Myocyte (in vitro differentiated cells): ENCODE measurements around the gene TBC1D5. TPM values are rescaled to one million over a fixed set of nuclear protein-coding genes. Genes with fewer than 3 reads are reported as not detected.

ENCODE experiments used
- DNase-seq: peaks from one replicate; pipeline ENCODE4 v3.0.0-alpha.2; 2012; ENCODE audit warnings: low read depth
- total RNA-seq: library from RNA; depleted of rRNA; stranded (reverse); fragments of >200 nt; gene quantifications from 2 replicates; pipeline ENCODE4 v1.2.3, GENCODE V29; 2014

Gene TBC1D5
- total RNA-seq, 1 donor from 2014 or later = 73.0 TPM

DNA sequence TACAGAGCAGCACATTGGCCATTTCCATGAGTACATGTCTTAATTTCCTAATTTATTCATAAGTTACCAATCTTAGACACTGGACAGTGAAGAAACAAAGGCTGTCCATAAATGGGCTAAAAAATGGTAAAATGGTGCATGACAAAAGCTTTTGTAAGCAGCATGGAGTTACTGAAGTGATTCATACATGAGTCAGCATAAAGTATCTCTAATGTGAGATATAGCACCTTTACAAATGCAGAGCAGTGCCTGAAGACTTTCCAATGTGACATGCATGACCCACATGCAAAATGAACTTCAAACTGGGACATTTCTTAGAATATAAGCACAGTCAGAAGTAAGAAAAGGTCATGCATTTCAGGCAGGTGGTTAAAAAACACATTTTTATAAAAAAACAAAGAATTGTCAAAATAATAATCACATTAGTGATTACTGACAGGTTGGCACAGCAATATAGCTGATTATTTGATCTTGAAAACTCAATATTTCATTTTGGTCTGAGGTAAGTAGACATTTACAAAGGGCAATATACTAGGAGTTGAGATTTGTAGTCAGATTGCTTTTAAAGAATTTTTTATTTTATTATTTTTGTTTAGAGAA, 558.4 kb downstream of the TBC1D5 start:
- no peak for DNase-seq

DNA sequence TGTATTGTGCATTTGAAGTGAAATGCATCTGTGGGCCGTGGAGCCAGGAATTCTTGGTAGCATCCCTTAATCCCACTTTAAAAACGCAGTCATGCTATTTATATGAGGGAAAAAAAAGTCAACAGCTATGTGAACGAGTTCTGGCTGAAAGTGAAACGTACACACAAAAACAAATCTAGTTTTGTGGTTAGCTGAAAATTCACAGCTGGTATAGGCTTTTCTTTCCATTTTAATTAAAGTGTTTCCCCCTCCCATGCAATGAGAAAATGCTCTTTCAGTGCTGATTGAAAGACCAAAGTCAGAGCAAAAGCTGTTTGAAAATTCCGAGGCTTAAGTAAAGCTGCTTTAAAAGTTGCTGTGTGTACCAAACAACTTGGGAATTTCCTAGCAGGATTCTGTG, 560.3 kb downstream of the TBC1D5 start:
- no peak for DNase-seq

DNA sequence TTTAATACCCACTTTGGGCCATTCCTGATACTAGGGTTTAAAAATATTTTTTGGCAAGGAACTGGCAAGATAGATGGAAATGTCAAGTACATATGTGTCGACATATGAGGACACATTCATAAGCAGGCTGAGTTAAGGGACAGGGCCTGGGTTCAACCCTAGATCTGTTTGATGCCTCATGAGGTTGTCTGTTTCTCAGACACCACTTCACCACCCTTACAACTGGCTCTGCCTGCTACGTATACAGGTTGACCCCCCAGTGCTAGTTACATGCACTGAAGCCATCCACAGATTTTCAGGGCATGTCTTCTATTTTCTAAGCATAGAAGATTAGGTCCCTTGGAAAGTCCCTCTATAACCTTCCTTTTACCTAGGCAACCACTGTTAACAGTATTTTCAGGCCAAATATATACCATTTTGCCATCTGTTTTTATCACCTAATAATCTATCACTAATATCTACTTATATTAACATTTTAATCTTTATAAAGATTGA, 561.0 kb downstream of the TBC1D5 start:
- no peak for DNase-seq

DNA sequence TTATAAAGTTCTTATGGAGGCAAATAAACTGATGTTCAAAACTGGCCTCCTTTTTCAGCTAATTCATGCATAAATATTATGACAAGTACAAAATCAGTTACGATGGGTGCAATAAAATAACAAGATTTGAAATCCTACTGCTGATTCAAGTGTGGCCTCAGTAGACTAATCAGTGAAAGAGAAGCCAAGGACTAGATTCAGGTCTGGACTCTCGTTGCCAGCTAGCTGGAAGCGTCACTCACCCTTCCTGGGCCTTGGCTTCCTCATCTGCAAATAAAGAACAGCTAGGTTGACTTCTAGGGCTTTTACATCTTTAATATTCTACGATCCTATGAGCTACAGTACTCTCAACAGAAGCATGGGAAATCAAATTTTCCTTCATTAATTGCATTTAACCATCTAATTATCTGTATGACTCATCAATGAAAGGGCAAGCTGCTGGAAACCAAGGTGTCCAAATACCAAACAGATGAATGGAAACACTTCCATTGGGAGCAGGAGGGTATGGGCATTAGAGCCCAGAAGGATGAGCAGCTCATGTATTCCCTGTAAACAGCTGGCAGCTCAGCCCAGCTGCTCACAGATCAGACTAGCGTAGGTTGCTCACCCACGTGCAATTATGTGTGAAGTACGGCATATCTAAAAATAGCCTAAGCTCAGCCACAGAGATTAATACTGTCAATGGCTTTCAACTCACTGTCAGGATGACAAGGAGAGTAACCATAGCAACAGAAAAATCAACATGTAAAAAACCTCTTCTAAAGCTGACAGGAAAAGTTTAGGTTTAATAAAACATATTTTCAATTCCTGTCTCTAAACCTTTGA, 562.8 kb downstream of the TBC1D5 start:
- DNase-seq = peak; percentile 79

DNA sequence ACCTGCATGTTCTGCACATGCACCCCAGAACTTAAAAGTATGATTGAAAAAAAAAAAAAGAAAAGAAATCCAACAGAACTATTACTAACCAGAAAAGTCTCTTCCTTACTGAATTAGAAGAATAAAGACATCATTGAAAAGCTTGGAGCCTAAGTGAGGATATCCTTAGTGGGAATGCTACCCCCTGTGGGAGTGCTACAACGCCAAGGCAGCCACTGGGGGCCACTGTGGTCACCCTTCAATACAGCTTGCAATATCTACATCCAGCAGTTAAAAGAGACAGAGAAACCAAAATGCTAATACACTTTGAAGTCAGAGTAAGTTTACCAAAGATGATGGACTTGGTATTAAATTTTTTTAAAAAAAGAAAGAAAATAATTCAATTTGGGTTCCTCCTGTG, 565.7 kb downstream of the TBC1D5 start:
- DNase-seq = no peak

DNA sequence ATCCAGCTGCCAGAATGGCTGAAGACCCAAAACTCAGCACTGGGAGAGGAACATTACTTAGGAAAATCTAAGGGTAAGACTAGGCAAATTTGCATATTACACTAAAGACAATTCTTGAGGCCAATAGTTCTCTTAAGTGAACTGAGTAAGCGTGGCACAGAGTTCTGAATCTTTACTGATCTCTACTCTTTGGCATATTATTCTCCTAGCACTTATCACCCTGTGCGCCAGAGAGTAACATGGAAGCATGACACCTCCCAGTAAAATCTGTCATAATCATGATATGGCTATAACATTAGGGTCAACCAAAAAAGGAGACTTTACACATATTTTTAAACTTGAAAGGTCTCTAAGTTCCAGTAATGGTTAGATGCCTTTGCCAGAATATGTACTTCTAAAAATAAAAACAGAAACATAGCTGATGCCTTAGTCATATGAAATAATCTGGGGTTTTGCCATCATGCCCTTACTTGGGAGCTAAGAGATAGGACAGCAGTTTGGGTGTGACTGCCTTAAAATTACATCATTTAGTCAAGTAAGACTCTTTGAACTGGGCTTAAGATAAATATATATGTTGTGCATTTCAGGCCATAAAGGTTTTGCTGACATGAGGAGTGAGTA, 567.1 kb downstream of the TBC1D5 start:
- DNase-seq = peak; percentile 64

DNA sequence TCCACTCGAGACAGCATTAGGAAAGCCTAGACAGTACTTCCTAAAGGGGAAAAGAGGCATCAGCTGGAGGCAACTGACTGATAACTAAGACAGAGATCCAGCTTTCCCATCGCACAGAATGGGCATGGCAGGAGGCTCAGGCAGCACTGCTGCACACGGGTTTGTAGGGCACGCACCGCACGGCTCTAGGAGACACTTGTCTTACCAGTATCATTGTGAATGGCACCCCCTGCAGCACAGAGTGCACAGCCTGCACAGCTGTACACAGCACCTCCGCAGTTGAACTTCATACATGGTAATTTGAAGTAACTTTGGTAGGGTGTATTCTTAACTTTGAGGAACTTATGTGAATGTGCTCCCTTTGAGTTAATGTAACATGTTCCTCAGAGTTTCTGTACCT, 576.1 kb downstream of the TBC1D5 start:
- DNase-seq = no peak

DNA sequence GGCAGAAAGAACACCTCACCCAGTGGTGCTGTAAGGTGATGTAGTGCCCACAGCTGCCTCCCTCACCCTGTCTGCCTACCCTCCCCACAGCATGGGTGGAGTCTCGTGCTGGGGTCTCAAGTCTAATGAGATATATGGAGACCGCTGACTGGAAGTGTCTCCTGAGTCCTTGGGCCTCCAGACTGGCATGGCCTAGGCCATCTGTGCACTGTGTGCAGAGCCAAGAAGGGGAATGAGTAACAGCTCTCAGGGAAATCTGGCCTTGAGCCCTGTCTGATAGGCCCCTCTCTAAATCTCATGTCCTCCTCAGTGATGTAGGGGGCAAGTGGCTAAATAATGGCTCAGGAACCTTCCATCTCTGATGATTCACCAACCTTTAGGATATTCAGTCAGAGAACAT, 580.3 kb downstream of the TBC1D5 start:
- no peak for DNase-seq

DNA sequence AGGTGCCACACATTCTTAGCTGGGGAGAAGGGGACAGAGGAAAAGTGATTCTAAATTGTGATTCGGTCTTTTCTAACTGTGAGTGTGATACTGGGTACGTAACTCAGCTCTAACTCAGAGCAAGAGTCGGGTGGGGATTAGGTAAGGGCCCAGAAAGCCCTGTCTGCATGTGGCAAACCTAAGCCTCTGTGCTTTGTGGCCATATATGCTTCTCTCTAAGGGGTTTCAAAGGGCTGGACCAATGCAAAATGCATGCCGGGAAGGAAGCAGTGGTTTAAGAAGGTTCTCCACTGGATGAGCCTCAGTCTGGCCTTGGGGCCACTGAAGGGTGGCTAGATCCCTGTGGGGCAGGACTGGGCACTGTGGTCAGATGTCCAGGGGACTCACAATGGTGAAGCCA, 581.8 kb downstream of the TBC1D5 start:
- no peak for DNase-seq

DNA sequence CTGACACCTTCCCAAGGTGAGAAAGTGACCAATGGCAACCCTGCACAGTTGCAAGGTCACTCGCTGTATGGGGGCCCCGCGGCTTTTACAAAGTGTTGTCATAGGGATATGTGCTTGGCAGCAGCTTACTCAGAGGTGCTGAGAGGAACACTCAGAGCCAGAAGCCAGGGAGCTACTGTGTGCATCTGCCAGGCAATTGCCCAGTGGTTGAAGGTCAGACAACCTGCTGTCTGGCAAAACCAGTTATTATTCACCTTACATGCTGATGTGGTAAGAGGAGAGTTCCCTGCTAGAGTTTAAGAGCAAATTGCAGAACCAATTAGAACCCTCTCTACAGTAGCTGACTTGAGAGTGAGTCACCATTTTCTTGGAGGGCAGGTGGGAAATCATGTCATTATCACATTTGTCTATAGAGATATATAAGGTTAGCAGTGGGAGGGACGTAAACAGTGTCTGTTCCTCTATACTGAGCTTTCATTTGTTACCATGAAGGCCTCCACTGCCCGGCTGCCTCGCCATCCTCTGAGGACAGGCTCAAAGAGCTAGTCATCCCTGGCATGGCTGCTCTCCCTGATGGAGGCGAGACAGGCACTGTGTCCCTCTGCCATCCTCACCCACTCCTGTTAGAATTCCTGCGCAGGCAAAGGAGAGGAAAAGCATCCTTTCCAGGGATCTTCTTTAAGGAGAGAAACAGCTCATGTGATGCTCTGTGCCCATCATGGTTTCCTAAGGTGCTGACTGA, 583.3 kb downstream of the TBC1D5 start:
- no peak for DNase-seq

DNA sequence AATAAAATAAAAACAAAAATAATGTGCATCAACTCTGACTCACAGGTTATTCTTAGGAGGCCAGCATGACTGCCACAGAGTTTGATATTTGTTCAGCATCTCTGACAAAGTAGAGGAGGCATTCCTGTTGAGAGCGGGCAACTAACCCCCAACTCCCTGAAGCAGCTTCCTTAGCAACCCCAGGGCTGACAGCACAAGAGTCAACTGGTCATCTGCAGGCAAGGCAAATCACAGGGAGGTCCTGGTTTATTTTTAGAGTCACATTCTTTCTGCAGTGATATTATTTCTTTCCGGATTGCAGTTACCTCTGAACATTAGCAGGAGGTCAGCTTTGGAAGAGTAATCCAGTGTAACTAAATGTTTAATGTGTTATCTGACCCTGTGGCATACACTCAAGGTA, 584.7 kb downstream of the TBC1D5 start:
- DNase-seq = peak; percentile 60

DNA sequence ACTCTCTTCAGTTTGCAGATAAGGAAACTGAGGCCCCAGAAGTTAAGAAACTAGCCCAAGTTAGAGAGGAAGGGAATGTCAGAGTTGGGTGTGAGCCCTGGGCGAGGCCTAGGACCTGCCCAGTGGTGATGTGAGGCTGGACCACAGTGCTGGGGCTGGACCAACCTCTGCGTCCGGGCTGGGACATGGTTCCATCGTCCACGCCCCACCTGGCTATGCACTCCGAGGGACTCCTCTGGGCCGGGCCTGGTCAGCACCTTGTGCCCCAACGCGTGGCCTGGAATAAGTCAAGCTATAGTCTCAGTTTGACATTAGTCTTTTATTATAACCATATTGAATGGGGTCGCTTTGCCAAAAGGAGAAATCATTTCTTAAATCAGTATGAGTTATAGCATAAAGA, 585.6 kb downstream of the TBC1D5 start:
- DNase-seq = no peak

DNA sequence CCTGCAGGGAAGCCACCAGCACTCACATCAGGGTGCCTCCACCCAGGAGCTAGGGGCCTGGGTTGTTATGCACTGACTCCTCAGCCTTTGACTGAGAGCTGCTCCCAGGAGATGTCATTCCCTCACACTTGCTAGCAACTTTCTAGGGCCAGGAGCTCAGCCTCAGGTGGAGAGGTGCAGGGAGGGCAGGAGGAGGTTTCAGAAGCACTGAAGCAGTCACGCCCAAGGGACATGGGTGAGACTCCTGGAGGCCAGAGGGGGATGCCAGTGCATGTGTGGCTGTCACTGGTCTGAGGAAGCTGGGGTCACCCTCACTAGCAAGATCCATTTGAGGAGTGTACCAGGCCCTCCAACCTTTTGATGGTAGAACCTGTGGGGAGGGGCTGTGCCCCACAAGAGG, 586.5 kb downstream of the TBC1D5 start:
- no peak for DNase-seq

DNA sequence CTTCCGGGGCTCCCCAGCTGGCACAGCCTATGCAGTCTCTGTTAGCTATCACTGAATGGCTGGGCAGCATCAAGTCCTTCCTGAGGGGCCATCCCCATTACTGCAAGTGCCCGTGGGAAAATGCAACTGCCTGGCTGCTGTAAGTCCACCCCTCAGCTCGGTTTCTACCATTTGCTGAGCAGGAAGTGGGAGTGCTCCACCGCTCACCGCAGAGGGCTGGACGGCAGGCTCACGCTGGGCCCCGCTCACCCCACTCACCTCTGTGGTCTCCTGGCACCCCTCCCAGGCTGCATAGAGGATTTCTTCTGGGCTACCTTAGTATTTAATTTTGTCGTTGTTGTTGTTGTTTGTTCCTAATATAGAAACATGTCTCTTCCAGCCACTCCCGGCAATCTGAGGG, 587.5 kb downstream of the TBC1D5 start:
- no peak for DNase-seq

DNA sequence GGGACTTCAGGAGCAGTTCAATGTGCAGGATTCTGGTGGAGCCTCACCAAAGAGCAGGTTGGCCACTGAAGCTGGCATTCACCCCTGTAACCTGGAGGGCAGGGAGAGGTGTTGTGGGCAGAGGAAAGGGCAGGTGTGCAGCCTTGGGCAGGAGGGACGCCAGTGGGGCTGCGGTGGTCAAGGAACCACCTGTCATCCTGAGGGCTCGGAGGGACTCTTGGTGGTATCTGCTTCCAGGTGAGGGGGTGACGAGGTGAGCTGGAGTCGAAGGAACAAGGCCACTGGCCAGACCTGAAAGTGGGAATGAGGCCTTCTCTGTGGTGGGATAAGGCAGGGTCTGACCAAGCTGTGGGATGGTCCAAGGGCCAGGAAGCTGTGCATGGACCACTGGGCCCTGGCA, 588.2 kb downstream of the TBC1D5 start:
- DNase-seq = no peak

DNA sequence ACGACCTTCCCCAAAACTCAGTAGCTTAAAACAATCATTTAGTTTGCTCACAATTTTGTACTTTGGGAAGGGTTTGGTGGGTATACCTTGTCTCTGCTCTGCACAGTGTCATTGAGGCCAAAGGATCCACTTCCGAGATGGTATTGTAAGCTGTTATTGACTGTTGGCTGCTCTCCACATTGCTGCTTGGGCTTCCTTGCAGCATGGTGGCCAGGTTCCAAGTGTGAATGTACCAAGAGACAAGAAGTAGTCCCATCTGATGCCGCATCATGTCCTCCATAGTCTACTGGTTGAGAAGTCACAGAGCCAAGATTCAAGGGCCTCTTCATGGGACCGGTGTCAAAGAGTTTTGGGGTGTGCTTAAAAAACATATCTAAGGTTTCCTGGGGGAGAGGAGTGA, 589.2 kb downstream of the TBC1D5 start:
- DNase-seq = no peak

DNA sequence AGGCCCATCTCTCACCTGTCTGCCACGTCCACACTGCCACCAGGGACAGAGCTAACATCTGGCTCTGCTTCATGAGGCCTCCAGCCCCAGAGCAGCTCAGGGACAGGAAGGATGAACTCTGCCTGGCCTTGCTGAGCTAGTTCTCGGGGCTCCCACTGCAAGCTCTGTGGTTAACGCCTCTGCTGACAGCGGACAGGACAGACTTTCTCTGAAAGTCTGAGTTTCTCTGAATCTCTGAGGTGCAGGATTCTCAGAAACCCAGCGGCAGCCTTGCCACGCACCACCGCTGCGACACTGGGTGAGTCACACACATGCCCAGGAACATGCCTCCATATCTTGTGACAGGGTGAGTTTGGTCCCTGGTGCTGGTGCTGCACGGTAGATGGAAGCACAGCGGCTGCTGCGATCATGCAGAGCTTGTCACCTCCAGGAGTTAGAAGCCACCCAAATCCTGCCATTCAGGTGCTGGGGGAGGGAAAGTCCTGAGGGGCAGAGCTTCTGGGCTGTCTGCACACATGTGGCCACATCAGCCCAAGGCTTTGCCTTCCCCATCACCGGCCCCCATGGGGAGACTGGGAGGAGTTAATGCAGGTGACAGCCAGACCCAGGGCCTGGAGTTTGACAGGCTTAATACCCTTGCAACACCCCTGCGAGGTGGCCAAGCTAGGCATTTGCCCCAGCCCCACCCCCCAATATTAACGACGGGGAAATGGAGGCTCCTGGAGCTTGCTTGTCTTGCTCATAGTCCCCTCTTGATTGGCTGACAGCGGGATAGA, 590.6 kb downstream of the TBC1D5 start:
- DNase-seq = no peak

DNA sequence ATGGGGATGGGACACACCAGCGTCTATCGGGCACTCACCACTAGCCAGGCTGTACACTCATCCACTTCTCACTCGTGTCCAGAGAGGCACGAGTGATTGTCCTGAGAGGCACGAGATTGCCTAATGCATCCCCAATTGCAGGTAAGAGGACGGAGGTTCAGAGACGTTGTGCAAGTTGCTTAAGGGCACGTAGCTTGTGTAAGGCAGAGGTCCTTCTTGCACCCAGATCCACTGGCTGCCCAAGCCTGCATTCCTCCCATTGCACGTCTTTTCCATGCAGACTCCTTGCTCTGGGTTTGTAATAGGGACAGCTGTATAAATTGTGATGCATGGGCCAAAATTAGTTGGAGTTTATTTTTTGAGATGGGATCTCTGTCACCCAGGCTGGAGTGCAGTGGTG, 593.4 kb downstream of the TBC1D5 start:
- no peak for DNase-seq

DNA sequence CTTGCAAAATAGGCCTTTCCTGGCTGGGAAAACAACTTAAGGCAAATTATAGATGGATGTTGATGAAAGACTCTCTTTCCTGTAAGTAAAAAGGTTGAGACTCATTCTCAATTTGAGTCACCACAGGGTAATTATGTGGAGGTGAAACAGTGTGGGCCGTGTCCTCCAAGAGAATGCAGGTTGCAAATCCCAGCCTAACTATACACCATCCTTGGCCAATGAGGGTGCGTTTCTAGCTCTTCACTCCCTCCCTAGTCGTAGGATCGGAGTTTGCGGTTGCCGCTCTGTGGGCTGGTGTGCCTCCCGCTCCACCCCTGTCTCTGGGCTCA, 597.8 kb downstream of the TBC1D5 start:
- DNase-seq = no peak

DNA sequence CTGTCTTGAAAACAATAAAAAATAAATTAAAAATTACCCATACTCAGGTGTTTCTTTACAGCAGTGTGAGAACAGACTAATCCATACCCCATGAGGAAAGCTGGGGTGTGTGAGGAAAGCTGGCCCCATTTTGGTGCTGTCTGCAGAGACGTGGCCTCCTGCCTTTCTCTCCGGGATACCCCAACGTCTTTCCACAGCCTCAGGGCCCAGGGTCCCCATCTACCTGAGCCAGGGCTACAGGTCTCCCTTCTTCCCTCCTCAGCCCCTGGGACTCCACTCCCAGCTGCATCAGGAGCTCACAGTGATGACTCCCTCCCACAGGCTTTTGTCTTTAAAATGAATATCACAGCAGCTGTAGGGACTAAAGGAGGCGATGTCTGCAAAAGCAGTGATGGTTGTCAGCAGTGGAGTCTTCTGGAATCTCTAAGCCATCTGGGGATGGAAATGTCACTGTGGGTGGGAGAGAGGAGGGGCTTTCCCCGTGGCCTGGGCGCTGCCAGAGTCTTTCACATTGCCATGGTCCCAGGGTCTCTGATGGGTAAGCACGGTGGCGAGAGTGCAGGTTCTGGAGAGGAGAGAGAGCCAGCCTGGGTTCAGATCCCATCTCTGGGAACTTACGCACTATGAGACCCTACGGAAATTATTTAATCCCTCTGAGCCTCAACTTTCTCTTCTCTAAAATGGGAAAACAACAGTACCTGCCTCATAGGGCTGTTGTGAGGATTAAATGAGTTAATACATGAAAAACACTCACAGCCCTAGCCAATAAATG, 598.4 kb downstream of the TBC1D5 start:
- no peak for DNase-seq
